GM19025 (cell line): Measurements from ENCODE around the gene ZNF618.
"Not testable (repeated sequence)": the region's sequence is repeated elsewhere in the genome, so short reads cannot be mapped to it uniquely, and the experiment has no call there.

ENCODE experiments used
- ATAC-seq: cut with Tn5 transposase; IDR thresholded peaks from one replicate; pipeline ENCODE4 v1.9.1; 2021; ENCODE audit warnings: mild to moderate bottlenecking, low read depth, moderate library complexity; ENCODE audit not compliant: unreplicated experiment

ZNF618 gene

GRCh38 chr9:113984639-113985380 is 108.7 kb downstream of the ZNF618 start:
- ATAC-seq = no peak

- no peak for ATAC-seq
Measured at GRCh38 chr9:113985968-113986585, 110.0 kb downstream of the ZNF618 start.

- no peak for ATAC-seq
Measured at GRCh38 chr9:113986931-113987330, 110.8 kb downstream of the ZNF618 start.

GRCh38 chr9:113987526-113987925 is 111.4 kb downstream of the ZNF618 start:
- ATAC-seq = no peak

- no peak for ATAC-seq
Measured at GRCh38 chr9:113988385-113989016, 112.4 kb downstream of the ZNF618 start.

GRCh38 chr9:113989017-113989713 is 113.1 kb downstream of the ZNF618 start:
- ATAC-seq = no peak

GRCh38 chr9:113989714-113990569 is 113.8 kb downstream of the ZNF618 start:
- ATAC-seq = no peak

GRCh38 chr9:113990570-113990907 is 114.4 kb downstream of the ZNF618 start:
- ATAC-seq = no peak

GRCh38 chr9:113990975-113991471 is 114.9 kb downstream of the ZNF618 start:
- ATAC-seq = no peak

- ATAC-seq = no peak
Measured at GRCh38 chr9:113991714-113992113, 115.6 kb downstream of the ZNF618 start.

GRCh38 chr9:113992276-113992951 is 116.3 kb downstream of the ZNF618 start:
- no peak for ATAC-seq

- no peak for ATAC-seq
Measured at GRCh38 chr9:113992994-113993393, 116.9 kb downstream of the ZNF618 start.

- ATAC-seq = no peak
Measured at GRCh38 chr9:113993838-113994540, 117.9 kb downstream of the ZNF618 start.

GRCh38 chr9:113995401-113995800 is 119.3 kb downstream of the ZNF618 start:
- no peak for ATAC-seq

GRCh38 chr9:113995963-113996362 is 119.9 kb downstream of the ZNF618 start:
- no peak for ATAC-seq

- no peak for ATAC-seq
Measured at GRCh38 chr9:113996531-113997001, 120.5 kb downstream of the ZNF618 start.

GRCh38 chr9:113997064-113997463 is 121.0 kb downstream of the ZNF618 start:
- ATAC-seq = not testable (repeated sequence)

GRCh38 chr9:113997610-113998009 is 121.5 kb downstream of the ZNF618 start:
- no peak for ATAC-seq

GRCh38 chr9:113998114-113998513 is 122.0 kb downstream of the ZNF618 start:
- ATAC-seq = no peak
